Measurements from ENCODE around the gene SCAMP4.
A peak's percentile ranks its signal among the peaks of the same experiment; 100 is the strongest.

DNA sequence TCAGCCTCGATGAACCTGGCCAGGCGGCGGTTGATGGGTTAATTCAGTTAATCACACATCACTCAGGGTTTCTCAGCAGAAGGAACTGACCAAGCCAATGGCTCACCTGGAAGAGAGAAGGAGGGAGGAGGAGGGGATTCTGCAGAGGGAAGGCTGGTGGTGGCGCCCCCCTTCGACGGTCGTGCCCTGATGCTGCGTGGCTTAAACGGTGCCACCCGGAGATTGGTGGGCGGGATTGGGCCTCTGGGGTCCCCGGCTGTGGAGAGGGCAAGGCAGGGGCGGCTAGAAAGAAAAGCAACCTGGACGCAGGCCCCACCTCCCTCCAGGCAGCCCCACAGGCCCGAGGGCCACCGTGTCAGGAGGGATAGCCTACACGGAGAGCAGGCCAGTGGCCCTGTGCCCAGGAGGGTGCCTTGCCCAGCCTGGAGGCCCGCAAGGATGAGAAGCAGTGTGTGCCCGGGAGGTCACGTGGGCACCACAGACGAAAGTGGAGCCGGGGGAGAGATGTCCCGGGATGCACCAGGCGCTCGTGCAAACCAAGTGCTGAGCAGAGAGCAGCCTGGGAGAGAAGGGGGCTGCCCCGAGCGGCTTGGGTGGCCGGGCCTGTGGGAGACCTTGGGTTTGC, 51.8 kb downstream of the SCAMP4 start:
- TF ChIP-seq CTCF (conservative IDR thresholded peaks at IDR 0.05; ENCODE audit: low read depth in 2 of 2) (peak; percentile 53 to 68), CREB1 (CRISPR knock-in tag; IDR thresholded peaks at IDR 0.05; ENCODE audit: low read depth) (no peak), EZH2 (IDR thresholded peaks at IDR 0.05; ENCODE audit: low read depth, unreplicated experiment) (no peak), POLR2AphosphoS5 (IDR thresholded peaks at IDR 0.05; ENCODE audit: low read depth) (no peak), EZH2phosphoT487 (IDR thresholded peaks at IDR 0.05; ENCODE audit: unreplicated experiment) (no peak), JUNB (IDR thresholded peaks at IDR 0.05; ENCODE audit: unreplicated experiment) (no peak), ZNF331 (CRISPR knock-in tag; IDR thresholded peaks at IDR 0.05; ENCODE audit: low read depth) (no peak), ZNF114 (CRISPR knock-in tag; IDR thresholded peaks at IDR 0.05) (no peak), STAT1 (IDR thresholded peaks at IDR 0.05; ENCODE audit: unreplicated experiment) (no peak)
- TF ChIP-seq, protein P1, sequence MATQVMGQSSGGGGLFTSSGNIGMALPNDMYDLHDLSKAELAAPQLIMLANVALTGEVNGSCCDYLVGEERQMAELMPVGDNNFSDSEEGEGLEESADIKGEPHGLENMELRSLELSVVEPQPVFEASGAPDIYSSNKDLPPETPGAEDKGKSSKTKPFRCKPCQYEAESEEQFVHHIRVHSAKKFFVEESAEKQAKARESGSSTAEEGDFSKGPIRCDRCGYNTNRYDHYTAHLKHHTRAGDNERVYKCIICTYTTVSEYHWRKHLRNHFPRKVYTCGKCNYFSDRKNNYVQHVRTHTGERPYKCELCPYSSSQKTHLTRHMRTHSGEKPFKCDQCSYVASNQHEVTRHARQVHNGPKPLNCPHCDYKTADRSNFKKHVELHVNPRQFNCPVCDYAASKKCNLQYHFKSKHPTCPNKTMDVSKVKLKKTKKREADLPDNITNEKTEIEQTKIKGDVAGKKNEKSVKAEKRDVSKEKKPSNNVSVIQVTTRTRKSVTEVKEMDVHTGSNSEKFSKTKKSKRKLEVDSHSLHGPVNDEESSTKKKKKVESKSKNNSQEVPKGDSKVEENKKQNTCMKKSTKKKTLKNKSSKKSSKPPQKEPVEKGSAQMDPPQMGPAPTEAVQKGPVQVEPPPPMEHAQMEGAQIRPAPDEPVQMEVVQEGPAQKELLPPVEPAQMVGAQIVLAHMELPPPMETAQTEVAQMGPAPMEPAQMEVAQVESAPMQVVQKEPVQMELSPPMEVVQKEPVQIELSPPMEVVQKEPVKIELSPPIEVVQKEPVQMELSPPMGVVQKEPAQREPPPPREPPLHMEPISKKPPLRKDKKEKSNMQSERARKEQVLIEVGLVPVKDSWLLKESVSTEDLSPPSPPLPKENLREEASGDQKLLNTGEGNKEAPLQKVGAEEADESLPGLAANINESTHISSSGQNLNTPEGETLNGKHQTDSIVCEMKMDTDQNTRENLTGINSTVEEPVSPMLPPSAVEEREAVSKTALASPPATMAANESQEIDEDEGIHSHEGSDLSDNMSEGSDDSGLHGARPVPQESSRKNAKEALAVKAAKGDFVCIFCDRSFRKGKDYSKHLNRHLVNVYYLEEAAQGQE (IDR thresholded peaks at IDR 0.05; ENCODE audit: unreplicated experiment) = no peak
- TF ChIP-seq, protein P2, sequence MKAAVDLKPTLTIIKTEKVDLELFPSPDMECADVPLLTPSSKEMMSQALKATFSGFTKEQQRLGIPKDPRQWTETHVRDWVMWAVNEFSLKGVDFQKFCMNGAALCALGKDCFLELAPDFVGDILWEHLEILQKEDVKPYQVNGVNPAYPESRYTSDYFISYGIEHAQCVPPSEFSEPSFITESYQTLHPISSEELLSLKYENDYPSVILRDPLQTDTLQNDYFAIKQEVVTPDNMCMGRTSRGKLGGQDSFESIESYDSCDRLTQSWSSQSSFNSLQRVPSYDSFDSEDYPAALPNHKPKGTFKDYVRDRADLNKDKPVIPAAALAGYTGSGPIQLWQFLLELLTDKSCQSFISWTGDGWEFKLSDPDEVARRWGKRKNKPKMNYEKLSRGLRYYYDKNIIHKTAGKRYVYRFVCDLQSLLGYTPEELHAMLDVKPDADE (IDR thresholded peaks at IDR 0.05) = no peak

Measured in GM23338 (cell line).